CD1c-positive myeloid dendritic cell (primary cell): ENCODE data around the gene PRCC.
"Not testable (repeated sequence)": the region's sequence is repeated elsewhere in the genome, so short reads cannot be mapped to it uniquely, and the experiment has no call there.

ENCODE experiments used
- DNase-seq: peaks from one replicate; pipeline ENCODE4 v3.0.0-alpha.2; 2016; ENCODE audit errors: extremely low spot score

PRCC gene

DNA sequence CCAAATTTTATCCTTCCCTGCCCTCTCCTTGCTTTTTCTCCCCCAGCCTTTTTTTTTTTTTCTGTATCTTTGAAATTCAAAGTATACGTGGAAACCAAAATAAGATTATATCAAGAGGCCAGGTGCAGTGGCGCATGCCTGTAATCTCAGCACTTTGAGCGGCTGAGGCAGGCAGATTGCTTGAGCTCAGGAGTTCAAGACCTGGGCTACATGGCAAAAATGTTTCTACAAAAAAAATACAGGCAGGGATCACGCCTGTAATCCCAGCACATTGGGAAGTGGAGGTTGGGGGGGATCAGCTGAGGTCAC lies 6.6 kb upstream of the PRCC start:
- no peak for DNase-seq

DNA sequence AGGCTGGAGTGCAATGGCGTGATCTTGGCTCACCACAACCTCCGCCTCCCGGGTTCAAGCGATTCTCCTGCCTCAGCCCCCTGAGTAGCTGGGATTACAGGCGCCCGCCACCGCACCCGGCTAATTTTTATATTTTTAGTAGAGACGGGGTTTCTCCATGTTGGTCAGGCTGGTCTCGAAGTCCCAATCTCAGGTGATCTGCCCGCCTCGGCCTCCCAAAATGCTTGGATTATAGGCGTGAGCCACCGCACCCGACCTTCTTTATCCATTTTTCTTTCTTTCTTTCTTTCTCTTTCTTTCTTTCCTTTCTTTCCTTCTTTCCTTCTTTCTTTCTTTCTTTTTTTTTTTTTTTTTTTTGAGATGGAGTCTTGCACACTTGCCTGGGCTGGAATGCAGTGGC lies 2.2 kb upstream of the PRCC start:
- DNase-seq: not testable (repeated sequence)

- DNase-seq: peak; percentile 28
These were observed 1.7 kb upstream of the PRCC start for GRCh38 chr1:156765666-156766065.

GRCh38 chr1:156766298-156767100 lies 836 bp upstream of the PRCC start:
- no peak for DNase-seq

GRCh38 chr1:156767879-156768604 lies 707 bp downstream of the PRCC start:
- peak; percentile 39 for DNase-seq

DNA sequence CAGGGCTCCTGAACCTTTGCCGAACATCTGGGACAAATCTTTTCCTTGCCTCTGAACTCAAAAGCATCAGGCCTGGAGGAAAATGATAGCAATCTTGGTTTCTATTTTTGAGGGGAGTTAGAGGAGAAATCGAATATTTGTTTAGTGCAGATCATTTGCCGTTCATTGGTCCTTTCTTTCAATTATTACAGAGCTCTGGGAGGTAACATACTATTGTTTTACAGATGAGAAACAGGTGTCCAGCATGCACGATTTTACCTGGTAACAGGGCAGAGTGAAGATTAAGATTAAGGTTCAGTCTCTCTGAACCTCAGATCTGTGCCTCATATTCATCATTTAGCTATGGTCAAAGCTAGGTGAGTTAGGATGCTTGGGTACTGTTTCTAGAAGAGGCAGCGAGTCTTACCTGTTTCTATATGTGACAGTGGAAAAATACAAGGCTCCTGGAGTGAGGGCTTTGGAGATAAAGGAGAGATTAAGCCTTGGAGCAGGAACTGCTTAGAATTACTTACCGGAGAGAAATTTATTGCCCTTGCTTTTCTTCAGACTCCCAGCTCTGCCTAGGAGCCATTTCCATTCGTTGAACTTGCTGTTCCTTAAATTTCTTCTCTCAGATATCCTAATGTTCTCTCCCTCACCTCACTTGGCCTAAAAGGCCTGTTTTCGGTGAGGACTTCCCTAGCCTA lies 1.4 kb downstream of the PRCC start:
- no peak for DNase-seq

- DNase-seq: no peak
These were observed 4.9 kb downstream of the PRCC start for GRCh38 chr1:156772222-156772621.

- no peak for DNase-seq
These were observed 5.6 kb downstream of the PRCC start for GRCh38 chr1:156772728-156773497.

GRCh38 chr1:156773607-156774006 lies 6.3 kb downstream of the PRCC start:
- DNase-seq: no peak

- DNase-seq: no peak
These were observed 8.5 kb downstream of the PRCC start for GRCh38 chr1:156775799-156776198.

DNA sequence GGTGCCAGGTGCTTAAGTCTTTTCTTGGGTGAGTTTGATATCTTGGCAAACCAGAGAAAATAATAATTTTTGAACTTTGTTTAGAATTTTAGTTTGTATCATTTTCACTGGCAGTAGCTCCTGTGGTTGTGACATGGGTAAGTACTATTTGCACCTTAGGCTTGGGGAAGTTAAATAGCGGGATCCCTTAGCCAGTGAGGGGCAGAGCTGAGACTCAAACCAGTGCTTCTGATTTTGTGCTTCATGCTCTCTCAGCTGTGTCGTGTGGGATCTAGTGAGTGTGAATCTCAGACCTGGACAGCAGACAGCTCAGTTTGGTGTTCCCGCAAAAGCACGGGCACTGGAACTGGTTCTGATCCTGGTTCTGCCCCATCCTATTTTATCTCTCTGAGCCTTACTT lies 9.6 kb downstream of the PRCC start:
- no peak for DNase-seq

DNA sequence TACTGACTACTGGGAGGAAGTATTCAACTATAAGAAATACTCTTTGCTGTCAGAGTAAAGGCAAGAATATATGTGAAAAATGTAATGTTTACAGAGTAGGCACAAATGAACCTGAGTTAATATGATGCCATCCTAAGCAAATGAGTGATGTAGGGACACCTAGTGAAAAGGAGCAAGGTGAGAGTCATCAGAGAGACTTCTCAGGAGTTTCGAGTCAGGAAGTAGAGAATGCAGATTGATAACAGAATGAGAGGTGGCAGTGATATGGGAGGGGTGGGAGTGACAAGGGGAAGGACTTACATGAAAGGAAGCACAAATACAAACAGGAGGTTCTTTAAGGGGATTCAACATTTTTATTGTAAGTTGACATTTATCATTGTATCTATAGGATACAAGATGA lies 10.2 kb downstream of the PRCC start:
- no peak for DNase-seq

DNA sequence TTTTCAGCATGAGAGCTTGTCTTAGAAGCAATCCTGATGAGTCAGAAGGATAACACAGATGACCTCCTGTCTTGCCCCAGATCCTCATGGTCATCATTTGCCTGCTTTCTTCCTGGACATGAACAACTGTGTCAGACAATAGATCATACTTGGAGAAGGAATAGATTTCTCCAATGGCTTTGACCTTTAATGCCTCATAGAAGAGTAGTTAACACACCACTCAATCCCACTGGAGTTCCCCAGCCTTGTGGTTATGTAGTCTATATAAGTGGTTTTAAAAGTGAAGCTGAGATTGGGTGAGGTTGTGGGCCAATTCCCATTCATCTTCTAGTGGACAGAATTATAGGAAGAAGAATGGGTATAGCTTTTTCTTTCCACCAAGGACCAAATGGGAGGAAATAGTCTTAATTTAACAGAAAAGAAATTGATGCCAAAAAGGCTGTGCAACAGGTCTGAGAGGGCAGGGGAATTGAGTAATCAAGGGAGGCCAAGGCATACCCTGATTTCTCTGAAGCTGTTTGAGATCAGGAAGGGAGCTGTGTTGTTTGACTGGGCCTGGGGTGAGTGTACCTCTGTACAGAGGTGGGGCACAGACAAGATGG lies 14.4 kb downstream of the PRCC start:
- DNase-seq: no peak

DNA sequence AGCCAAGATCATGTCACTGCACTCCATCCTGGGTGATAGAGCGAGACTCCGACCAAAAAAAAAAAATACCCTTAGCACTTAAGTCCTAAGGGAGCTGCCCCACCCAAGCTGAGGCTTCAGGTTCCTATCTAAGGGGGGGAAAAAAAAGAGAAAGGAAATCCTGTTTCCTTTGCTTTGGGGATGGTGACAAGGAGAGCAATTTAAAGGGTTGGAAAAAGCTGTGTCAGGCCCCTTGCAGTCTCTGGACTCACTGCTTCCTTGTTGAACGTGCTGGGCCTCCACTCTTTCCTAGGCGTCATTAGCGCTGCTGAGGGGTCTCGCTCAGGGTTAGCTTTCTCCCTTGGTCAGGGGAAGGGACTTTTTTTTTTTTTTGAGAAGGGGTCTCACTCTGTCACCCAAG lies 18.1 kb downstream of the PRCC start:
- no peak for DNase-seq

GRCh38 chr1:156786640-156787039 lies 19.3 kb downstream of the PRCC start:
- no peak for DNase-seq

- DNase-seq: no peak
These were observed 20.8 kb downstream of the PRCC start for GRCh38 chr1:156788136-156788535.

- no peak for DNase-seq
These were observed 22.4 kb downstream of the PRCC start for GRCh38 chr1:156789621-156790318.

DNA sequence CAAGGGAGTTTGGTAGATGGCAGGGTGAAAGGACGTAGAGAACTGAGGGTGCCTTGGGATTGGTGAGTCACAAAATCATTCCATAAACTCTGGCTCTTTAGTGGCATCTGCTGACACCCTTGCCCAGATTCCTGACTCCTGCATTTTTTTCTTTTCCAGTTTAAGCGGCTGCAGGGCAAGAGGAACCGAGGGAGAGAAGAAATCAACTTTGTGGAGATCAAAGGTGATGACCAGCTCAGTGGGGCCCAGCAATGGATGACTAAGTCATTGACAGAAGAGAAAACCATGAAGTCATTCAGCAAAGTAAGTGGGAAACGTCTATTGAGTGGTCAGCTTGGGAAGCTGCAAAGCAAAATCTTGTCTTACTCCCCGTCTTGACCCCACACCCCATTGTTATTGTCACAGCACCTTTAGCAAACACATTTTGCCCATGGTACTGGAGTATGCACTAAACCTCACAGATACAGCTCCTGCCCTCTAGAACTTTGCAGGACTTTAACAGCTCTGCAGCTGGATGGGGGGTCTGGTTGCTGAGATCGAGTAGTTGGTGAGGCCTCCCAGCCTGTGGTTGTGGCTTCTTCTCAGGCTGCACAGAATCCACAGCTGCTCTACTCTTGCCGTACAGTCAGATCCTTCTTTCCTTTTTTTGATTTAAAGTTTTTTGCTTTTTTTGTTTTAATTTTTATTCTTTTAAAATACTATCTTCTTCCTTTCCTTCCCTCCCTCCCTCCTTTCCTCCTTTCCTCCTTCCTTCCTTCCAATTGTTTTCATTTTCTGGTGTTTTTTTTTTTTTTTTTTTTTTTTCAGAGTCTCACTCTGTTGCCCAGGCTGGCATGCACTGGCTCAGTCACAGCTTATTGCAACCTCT lies 27.4 kb downstream of the PRCC start:
- DNase-seq: no peak

GRCh38 chr1:156795374-156795733 lies 28.0 kb downstream of the PRCC start:
- no peak for DNase-seq

DNA sequence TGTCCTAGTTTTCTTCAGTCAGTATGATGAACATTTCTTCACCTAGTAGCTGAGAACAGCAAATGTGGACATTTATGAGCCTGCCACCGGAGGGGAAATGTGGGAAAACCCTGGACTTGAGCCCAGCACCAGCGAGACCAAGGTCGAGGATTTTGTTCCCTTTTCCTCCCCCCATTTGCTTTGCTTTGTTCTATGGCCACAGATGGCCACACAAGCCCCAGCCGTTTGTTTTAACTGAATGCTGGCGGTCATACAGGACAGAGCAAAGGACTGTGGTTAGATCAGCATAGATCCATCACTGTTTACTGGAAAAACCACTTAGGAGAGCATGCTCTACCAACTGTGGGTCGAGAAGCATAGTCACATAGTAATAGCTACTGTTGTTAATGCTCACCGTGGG lies 28.5 kb downstream of the PRCC start:
- DNase-seq: no peak
